Endothelial cell of umbilical vein (primary cell): ENCODE results near the gene MBTD1.
"Not testable (repeated sequence)": the region's sequence is repeated elsewhere in the genome, so short reads cannot be mapped to it uniquely, and the experiment has no call there.

Experiments
- JUN ChIP-seq: IDR thresholded peaks from 2 replicates; pipeline ENCODE4 v1.6.1; 2011; ENCODE audit warnings: borderline replicate concordance, low read depth; ENCODE audit not compliant: insufficient read length, insufficient read depth
- POLR2A ChIP-seq: IDR thresholded peaks from 2 replicates; pipeline ENCODE4 v1.6.1; 2012; ENCODE audit warnings: low read depth, mild to moderate bottlenecking, control low read depth, low read length
- POLR2AphosphoS5 ChIP-seq: IDR thresholded peaks from 2 replicates; pipeline ENCODE4 v1.6.1; 2012; ENCODE audit warnings: low read depth, mild to moderate bottlenecking, control low read depth, low read length, moderate library complexity; ENCODE audit not compliant: insufficient read depth

GRCh38 chr17:51294338-51294737, 34.5 kb upstream of the MBTD1 start:
- TF ChIP-seq POLR2AphosphoS5, POLR2A, JUN: not testable (repeated sequence)
